RWPE2 (cell line): ENCODE data around the gene FLRT1.

Source experiments
- ATAC-seq: fragments of 200-7000 bp; cut with Tn5 transposase; 3 replicates; pipeline ENCODE4 v1.9.1; 2021; ENCODE audit warnings: low read depth
- DNase-seq: peaks from one replicate; pipeline ENCODE4 v3.0.0-alpha.2; 2020; ENCODE audit warnings: low spot score
- H3K27ac ChIP-seq: fragments of 450-650 bp; 2 replicates; pipeline ENCODE4 v1.5.1; 2017; ENCODE audit warnings: mild to moderate bottlenecking; ENCODE audit not compliant: poor library complexity, severe bottlenecking
- H3K27me3 ChIP-seq: fragments of 250-450 bp; sonication (Bioruptor Pico); 2 replicates; pipeline ENCODE4 v1.5.1; 2021; ENCODE audit warnings: mild to moderate bottlenecking, moderate library complexity; ENCODE audit not compliant: insufficient read depth, poor library complexity, severe bottlenecking
- H3K36me3 ChIP-seq: fragments of 250-450 bp; sonication (Bioruptor Pico); 2 replicates; pipeline ENCODE4 v1.5.1; 2020; ENCODE audit warnings: low read depth, mild to moderate bottlenecking, moderate library complexity
- H3K4me1 ChIP-seq: fragments of 250-450 bp; sonication (Bioruptor Pico); 2 replicates; pipeline ENCODE4 v1.5.1; 2021; ENCODE audit warnings: mild to moderate bottlenecking, moderate library complexity; ENCODE audit not compliant: insufficient read depth, poor library complexity, severe bottlenecking
- H3K4me3 ChIP-seq: fragments of 250-450 bp; sonication (Bioruptor Pico); 2 replicates; pipeline ENCODE4 v1.5.1; 2021; ENCODE audit warnings: mild to moderate bottlenecking, moderate library complexity; ENCODE audit not compliant: severe bottlenecking
- H3K9me3 ChIP-seq: fragments of 250-450 bp; sonication (Bioruptor Pico); 2 replicates; pipeline ENCODE4 v1.5.1; 2021; ENCODE audit warnings: mild to moderate bottlenecking, moderate library complexity; ENCODE audit not compliant: severe bottlenecking
- CTCF ChIP-seq: fragments of 450-650 bp; IDR thresholded peaks from one replicate; pipeline ENCODE4 v1.5.1; 2017; ENCODE audit warnings: mild to moderate bottlenecking, moderate library complexity; ENCODE audit not compliant: poor library complexity, severe bottlenecking

The FLRT1 gene

GRCh38 chr11:64001484-64002420, 34.0 kb upstream of the FLRT1 start:
- H3K27ac ChIP-seq, result no peak overlapping the region
- no peak for DNase-seq
- peaks cover 16% of the 10 kb centered on the region for H3K36me3 ChIP-seq
- H3K9me3 ChIP-seq, result no peaks in the 10 kb centered on the region
- ATAC-seq, result no peak
- no peak overlapping the region for H3K4me3 ChIP-seq
- no peaks in the 10 kb centered on the region for H3K27me3 ChIP-seq
- no peak for TF ChIP-seq CTCF
- peaks cover 7% of the 10 kb centered on the region for H3K4me1 ChIP-seq

- no peak overlapping the region for H3K27ac ChIP-seq
- H3K4me1 ChIP-seq, result peaks cover 7% of the 10 kb centered on the region
- no peaks in the 10 kb centered on the region for H3K36me3 ChIP-seq
- H3K27me3 ChIP-seq, result no peaks in the 10 kb centered on the region
- H3K4me3 ChIP-seq, result no peak overlapping the region
- no peaks in the 10 kb centered on the region for H3K9me3 ChIP-seq
- ATAC-seq (no peak), DNase-seq (no peak)
- TF ChIP-seq CTCF, result no peak
Measured at GRCh38 chr11:64003807-64004589, 31.7 kb upstream of the FLRT1 start.

GRCh38 chr11:64004590-64004984, 31.1 kb upstream of the FLRT1 start:
- DNase-seq, result no peak
- no peaks in the 10 kb centered on the region for H3K9me3 ChIP-seq
- no peak for ATAC-seq
- no peak overlapping the region for H3K4me3 ChIP-seq
- no peak for TF ChIP-seq CTCF
- no peaks in the 10 kb centered on the region for H3K36me3 ChIP-seq
- no peaks in the 10 kb centered on the region for H3K27me3 ChIP-seq
- H3K27ac ChIP-seq, result no peak overlapping the region
- H3K4me1 ChIP-seq, result peaks cover 7% of the 10 kb centered on the region

- H3K36me3 ChIP-seq, result no peaks in the 10 kb centered on the region
- no peak for ATAC-seq
- no peak for TF ChIP-seq CTCF
Measured at GRCh38 chr11:64005691-64006090, 30.0 kb upstream of the FLRT1 start.

More at GRCh38 chr11:64005691-64006090, 30.0 kb upstream of the FLRT1 start:
- H3K27me3 ChIP-seq, result no peaks in the 10 kb centered on the region
- no peak overlapping the region for H3K4me3 ChIP-seq
- no peaks in the 10 kb centered on the region for H3K9me3 ChIP-seq
- DNase-seq, result no peak
- no peaks in the 10 kb centered on the region for H3K4me1 ChIP-seq
- H3K27ac ChIP-seq, result no peak overlapping the region
